Measurements from ENCODE around the gene TTC7B.

The TTC7B gene

DNA sequence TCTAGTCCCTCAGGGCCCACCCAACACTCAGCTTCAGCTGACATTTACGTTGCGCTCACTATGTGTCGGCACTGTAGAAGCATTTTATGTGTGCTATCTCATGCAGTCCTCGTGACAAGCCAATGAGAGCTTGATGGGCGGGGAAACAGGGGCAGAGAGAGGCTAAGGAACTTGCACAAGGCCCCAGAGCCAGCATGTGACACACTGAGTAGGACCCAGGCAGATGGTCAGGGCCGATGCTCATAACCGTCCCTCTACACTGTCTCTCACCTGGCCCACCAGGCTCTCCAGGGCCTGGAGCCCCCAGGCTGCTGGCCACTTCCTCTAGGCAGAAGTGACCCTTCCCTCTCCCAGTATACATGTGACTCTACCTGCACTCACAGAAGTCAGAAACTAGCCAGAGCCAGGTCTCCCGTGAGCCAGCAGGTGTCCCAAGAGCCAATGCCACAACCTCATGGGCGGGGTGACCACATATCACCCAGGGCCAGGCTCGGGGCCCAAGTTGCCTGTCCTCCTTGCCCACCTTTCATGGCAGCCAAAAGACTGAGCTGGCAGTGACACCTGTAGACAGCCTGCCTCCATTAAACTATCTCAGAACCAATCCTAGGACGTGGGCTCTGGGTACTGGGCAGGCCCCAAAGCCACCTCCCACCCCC is 38.3 kb downstream of the TTC7B start:
- no peak for ATAC-seq
- H3K27me3 Mint-ChIP-seq = no peaks in the 10 kb centered on the region
- no peak overlapping the region for H3K4me3 Mint-ChIP-seq
- H3K36me3 Mint-ChIP-seq = no peaks in the 10 kb centered on the region
- H3K9me3 Mint-ChIP-seq = no peaks in the 10 kb centered on the region
- H3K4me1 Mint-ChIP-seq = no peaks in the 10 kb centered on the region
- no peak overlapping the region for H3K27ac Mint-ChIP-seq

DNA sequence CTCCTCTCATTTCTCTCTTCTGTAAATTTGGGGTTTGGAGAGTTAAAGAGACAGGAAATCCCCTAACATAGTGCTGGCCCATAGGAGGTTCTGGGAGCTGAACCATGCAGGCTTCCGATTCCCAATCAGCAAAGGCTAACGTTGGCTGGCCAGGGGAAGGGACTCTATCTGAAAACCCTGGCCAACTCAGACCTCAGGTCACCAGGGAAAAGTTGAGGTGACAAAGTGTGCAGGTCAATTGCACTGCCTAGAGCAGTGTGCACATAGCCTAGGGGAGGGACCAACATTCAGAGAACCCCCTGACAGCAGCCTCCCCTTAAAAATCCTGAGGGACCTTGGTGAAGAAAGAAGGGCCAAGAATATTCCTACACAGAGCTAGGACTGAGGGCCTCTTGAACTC is 38.9 kb downstream of the TTC7B start:
- no peaks in the 10 kb centered on the region for H3K9me3 Mint-ChIP-seq
- ATAC-seq = no peak
- H3K36me3 Mint-ChIP-seq = no peaks in the 10 kb centered on the region
- H3K27me3 Mint-ChIP-seq = no peaks in the 10 kb centered on the region
- no peaks in the 10 kb centered on the region for H3K4me1 Mint-ChIP-seq
- H3K4me3 Mint-ChIP-seq = no peak overlapping the region
- no peak overlapping the region for H3K27ac Mint-ChIP-seq

DNA sequence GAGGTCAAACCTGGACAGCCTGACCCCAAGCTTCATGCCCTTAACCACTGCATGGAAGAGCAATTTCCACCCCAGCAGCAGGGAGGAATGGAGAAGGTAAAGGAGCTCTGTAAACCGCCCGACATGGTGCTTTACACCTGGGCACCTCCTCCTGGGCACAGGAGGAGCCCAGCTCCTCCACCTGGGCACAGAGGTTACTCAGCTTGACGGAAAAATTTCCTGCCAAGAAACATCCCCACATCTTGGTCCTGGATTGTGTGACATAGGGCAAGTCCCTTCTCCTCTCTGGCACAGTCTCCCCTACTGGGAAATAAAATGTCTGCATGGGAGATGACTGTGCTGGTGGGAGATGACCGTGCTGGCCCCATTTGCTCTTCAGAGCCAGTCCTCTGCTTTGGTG is 40.8 kb downstream of the TTC7B start:
- no peaks in the 10 kb centered on the region for H3K27me3 Mint-ChIP-seq
- H3K4me1 Mint-ChIP-seq = no peaks in the 10 kb centered on the region
- H3K4me3 Mint-ChIP-seq = no peak overlapping the region
- H3K9me3 Mint-ChIP-seq = no peaks in the 10 kb centered on the region
- no peak for ATAC-seq
- H3K27ac Mint-ChIP-seq = no peak overlapping the region
- no peaks in the 10 kb centered on the region for H3K36me3 Mint-ChIP-seq

DNA sequence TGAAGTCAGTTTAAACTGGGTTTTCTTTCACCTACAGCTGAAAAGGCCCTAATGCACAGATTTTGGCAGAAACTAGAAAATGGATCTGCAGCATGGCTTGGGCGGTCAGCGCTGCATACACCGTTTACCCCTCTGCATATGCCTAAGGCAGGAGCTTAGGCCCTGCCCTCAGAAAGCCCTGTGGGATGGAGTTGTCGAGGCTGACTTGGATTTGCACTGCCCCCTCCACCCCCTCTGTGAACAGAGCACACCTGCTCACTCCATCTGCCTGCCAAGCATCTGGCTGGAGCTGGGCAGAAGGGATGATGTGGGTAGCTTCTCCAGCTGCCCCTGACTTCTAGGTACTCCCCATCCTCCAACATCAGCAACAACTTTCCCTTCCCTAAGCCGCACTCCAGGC is 41.9 kb downstream of the TTC7B start:
- H3K36me3 Mint-ChIP-seq = peaks cover under 1% of the 10 kb centered on the region
- no peak for ATAC-seq
- H3K4me1 Mint-ChIP-seq = no peaks in the 10 kb centered on the region
- no peak overlapping the region for H3K27ac Mint-ChIP-seq
- no peaks in the 10 kb centered on the region for H3K9me3 Mint-ChIP-seq
- no peak overlapping the region for H3K4me3 Mint-ChIP-seq
- no peaks in the 10 kb centered on the region for H3K27me3 Mint-ChIP-seq

DNA sequence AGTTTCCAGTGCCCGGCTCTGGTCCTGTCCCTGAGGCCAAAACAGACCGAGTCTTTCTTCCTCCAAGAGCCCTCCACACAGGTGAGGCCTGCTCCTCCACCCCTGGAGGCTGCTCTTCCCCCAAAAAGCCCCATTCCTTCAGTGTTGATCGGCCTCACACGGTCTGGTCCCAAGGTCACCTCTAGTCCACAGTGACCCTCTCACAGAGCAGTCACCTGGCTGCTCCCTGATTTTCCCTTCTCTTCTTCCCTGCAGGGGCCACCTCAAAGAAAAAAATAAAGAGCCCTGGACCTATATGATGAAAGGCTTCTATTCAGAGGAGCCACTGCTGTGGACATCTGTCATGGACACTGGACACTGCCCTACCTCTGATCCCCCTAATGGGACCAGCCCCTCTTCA is 42.5 kb downstream of the TTC7B start:
- Mint-ChIP-seq H3K9me3 (peaks cover 3% of the 10 kb centered on the region), H3K27ac (no peak overlapping the region), H3K4me3 (no peak overlapping the region), H3K4me1 (no peaks in the 10 kb centered on the region), H3K27me3 (no peaks in the 10 kb centered on the region), H3K36me3 (peaks cover 7% of the 10 kb centered on the region)
- ATAC-seq = no peak

DNA sequence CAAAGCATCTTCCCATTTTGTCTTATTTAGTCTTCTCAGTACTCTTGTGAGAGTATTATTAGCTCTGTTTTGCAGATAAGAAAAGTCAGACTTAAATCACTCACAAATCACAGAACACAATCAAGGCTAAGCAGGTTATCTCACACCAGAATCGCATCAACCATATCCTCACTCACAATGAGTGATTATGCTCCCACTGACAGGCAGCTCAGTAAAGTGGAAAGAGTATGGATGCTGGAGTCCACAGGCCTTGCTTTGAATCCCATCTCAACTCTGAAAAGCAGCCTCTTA is 43.1 kb downstream of the TTC7B start:
- H3K4me1 Mint-ChIP-seq = no peaks in the 10 kb centered on the region
- H3K27me3 Mint-ChIP-seq = no peaks in the 10 kb centered on the region
- no peak for ATAC-seq
- H3K9me3 Mint-ChIP-seq = peaks cover 4% of the 10 kb centered on the region
- H3K27ac Mint-ChIP-seq = no peak overlapping the region
- H3K4me3 Mint-ChIP-seq = no peak overlapping the region
- H3K36me3 Mint-ChIP-seq = peaks cover 10% of the 10 kb centered on the region

DNA sequence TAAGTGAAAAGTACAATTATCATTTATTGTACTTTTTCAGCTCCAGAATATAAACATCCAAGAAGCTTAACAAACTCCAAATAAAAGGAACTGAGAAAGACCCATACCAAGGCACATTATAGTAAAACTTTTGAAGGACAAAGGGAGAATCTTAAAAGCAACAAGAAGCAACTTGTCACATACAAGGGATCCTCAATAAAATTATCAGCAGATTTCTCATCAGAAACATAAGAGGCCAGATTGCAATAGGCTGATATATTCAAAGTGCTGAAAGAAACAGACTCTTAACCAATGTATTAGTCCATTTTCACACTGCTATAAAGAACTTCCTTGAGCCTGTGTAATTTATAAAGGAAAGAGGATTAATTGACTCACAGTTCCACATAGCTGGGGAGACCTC is 48.3 kb downstream of the TTC7B start:
- H3K4me1 Mint-ChIP-seq = no peaks in the 10 kb centered on the region
- H3K9me3 Mint-ChIP-seq = peaks cover 16% of the 10 kb centered on the region
- H3K4me3 Mint-ChIP-seq = no peak overlapping the region
- H3K27me3 Mint-ChIP-seq = no peaks in the 10 kb centered on the region
- no peak overlapping the region for H3K27ac Mint-ChIP-seq
- H3K36me3 Mint-ChIP-seq = peaks cover 29% of the 10 kb centered on the region
- no peak for ATAC-seq

DNA sequence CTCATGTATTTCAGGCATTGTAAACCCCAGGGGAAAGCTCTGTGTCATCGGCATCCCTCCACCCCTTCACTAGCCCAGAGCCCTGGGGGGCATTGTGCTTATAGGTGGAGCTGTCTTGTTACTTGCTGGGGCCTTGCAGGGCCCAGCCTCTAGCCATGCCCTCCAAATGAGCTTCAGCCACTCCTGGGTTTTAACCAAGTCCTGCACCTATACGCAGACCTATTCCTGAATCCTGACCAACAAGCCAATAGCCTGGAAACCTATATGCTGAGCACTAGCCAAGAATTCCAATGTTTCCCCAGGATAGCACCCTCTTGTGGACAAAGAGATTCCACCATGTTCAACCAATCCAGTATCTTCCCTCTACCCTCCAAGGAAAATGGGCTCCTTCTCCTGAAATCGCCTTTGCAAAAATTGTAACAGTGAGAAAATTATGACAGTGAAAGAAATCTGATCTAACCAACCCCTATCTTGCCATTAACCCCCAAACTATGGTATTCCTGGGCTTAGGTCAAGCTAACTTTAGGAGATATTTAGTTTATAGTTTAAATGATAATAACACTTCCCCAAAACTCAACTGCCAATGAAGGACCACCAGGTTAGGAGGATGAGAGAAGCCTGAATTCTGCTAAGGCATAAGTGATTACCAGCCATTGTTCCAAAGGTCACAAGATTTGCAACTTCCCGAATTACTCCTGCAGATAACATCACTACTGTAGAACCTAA is 55.5 kb downstream of the TTC7B start:
- Mint-ChIP-seq H3K9me3 (peaks cover 5% of the 10 kb centered on the region), H3K27ac (peak overlapping the region; percentile 84), H3K4me3 (no peak overlapping the region), H3K4me1 (peaks cover 17% of the 10 kb centered on the region), H3K36me3 (no peaks in the 10 kb centered on the region), H3K27me3 (no peaks in the 10 kb centered on the region)
- no peak for ATAC-seq

DNA sequence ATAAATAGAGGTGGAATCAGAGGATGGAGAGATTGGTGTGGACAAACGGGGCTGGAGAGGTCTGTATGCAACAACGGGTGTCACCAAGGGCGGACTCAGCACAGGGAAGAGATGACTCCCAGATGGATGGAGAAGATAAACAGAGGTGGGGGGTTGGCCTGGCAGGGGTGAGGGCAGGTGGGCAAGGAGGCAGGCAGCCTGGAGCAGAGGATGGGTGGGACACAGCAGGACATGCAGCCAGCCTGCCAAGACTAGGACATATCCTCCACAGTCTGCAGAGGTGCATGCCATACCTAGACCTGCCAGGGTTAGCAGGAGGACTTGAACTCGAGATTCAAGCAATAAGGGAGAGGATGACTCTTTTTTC is 56.2 kb downstream of the TTC7B start:
- Mint-ChIP-seq H3K4me3 (no peak overlapping the region), H3K27me3 (no peaks in the 10 kb centered on the region), H3K36me3 (no peaks in the 10 kb centered on the region), H3K27ac (peak overlapping the region; percentile 84), H3K4me1 (peaks cover 17% of the 10 kb centered on the region), H3K9me3 (peaks cover 5% of the 10 kb centered on the region)
- ATAC-seq = no peak

DNA sequence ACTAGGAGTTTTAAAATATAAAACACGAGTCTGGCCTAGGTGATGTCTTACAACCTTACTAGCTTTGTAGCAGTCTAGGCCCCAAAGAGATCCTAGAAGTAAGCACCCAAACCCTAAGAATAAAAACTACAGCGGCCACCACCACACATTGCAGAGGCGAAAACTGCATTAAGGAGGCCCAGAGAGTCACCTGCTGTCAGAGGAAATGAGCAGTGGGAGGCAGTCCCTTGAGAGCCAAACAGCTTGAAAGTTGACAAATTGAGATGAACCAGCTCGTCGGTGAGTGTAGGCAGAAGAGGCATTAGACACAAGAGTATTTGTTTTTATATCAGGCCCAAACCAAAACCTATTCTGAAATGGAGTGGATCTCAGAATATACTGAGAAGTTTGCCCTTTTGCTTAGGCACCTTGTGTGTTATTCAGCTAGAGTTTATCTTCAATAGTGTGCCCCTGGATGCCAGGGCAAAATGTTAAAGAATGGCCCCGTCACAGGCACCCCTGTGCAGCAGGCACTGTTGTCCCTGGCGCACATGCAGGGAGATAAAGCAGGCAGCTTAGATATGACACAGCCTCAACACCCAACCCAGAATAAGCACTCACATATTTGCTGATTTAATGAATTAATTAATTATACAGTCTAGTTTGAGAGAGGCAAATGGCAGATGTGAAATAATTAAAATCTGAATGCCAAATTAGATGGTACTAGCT is 56.7 kb downstream of the TTC7B start:
- H3K9me3 Mint-ChIP-seq = peaks cover 5% of the 10 kb centered on the region
- H3K4me1 Mint-ChIP-seq = peaks cover 17% of the 10 kb centered on the region
- no peaks in the 10 kb centered on the region for H3K27me3 Mint-ChIP-seq
- H3K4me3 Mint-ChIP-seq = peak overlapping the region; percentile 80
- H3K36me3 Mint-ChIP-seq = no peaks in the 10 kb centered on the region
- H3K27ac Mint-ChIP-seq = peak overlapping the region; percentile 84
- peak; percentile 70 for ATAC-seq

DNA sequence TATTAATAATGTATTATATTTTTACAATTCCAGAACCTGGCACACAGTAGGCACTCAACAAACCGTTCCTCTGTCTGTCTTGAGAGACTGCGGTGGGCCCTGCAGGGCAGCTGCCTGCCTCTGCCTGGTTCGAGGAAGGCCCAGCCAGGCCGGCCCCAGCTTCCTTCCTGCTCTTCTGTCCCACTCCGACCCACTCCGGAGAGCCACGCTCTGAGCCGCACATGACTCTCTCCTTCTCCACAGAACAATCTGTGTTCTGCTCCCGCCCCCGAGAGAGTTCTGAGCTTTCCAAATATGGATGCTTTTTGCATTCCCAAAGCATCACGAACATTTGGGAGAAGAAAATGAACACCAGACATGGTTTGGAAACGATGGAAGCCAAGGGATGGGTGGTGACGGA is 57.3 kb downstream of the TTC7B start:
- Mint-ChIP-seq H3K27me3 (no peaks in the 10 kb centered on the region), H3K36me3 (no peaks in the 10 kb centered on the region), H3K4me1 (peaks cover 17% of the 10 kb centered on the region), H3K4me3 (peak overlapping the region; percentile 80), H3K9me3 (peaks cover 5% of the 10 kb centered on the region), H3K27ac (peak overlapping the region; percentile 84)
- ATAC-seq = peak; percentile 53

DNA sequence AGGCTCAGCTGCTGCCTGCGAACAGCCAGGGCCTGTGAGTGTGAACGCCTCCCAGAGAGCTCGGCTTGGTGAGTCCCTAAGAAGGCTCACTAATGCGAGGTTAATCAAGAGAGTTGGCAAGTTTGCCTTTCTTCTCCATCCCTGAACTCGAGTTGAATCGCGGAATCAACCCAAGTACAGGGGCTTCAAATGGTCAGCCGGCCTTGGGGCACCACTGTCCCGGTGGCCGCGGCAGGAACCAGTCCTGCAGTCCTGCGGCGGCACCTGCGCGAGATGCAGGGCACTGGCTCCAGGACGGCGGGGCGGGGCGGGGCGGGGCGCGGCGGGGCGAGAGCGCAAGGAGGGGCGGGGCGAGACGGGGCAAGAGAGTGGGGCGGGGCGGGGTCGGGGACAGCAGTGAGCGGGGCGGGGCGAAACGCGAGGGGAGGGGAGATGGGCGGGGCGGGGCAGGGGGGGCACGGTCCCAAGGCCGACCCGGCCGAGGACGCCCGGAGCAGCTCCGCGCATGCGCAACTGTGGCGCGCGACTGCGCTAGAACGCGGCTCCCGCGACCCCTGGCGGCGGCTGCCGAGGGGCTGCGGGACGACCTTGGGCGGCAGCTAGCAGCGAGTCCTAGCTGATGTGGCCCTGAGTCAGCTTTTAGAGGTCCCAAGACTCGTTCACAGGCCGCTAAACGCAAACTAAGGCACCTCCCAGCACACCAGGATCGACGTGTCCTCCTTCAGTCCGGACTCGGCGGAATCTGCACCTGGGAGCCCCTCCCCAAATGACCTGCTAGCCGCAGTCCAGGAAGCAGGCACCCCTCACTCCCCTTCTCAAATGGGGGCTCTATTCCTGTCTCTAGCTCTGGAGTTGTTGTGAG is 58.0 kb downstream of the TTC7B start:
- peaks cover 17% of the 10 kb centered on the region for H3K4me1 Mint-ChIP-seq
- no peaks in the 10 kb centered on the region for H3K27me3 Mint-ChIP-seq
- H3K4me3 Mint-ChIP-seq = peak overlapping the region; percentile 80
- no peaks in the 10 kb centered on the region for H3K36me3 Mint-ChIP-seq
- peak; percentile 94 for ATAC-seq
- peaks cover 5% of the 10 kb centered on the region for H3K9me3 Mint-ChIP-seq
- H3K27ac Mint-ChIP-seq = peak overlapping the region; percentile 84

DNA sequence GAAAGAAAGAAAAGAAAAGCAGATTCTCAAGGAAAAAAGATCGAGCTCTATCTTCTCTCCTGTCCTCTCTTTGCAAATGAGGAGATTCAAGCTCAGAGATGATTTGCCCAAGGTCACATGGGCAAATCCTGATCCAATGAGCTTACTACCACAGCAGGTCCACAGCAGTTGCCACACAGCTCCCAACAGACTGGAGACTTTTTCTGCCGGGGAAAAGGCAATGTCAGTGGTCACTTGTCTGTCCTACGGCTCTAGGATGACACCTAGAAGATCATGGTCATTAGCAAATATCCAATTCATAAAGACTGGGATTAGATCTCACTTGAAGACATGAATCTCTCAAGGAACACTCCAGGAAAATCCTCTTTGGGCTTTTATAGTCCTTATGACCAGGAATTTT is 58.8 kb downstream of the TTC7B start:
- H3K36me3 Mint-ChIP-seq = no peaks in the 10 kb centered on the region
- no peak for ATAC-seq
- H3K27me3 Mint-ChIP-seq = no peaks in the 10 kb centered on the region
- H3K27ac Mint-ChIP-seq = no peak overlapping the region
- peaks cover under 1% of the 10 kb centered on the region for H3K9me3 Mint-ChIP-seq
- peaks cover 17% of the 10 kb centered on the region for H3K4me1 Mint-ChIP-seq
- H3K4me3 Mint-ChIP-seq = peak overlapping the region; percentile 30

DNA sequence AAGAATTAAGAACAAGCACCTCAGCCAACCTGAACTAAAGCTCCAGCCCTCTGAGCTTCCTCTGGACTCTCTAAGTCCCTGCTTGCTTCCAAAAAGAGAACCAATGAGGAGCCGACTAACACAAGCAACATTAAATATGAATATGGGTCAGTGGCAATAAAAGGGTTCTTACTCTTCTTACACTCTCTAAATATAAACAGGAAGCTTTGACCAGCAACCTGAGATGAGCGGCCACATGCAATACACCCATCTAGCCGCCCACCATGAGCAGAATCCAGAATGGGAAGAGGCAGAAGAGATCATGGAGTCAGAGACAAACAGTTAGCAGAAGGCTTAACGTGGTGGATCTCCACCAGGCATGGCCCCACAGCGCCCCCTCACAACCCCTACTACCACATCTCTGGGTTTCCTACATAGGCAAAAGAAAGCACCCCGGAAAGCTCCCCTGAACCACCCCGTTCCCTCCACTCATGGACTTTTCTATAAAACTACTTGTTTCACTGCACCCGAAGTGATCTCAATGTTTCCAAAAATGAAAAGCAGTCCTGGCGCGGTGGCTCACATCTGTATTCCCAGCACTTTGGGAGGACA is 59.4 kb downstream of the TTC7B start:
- peak overlapping the region; percentile 30 for H3K4me3 Mint-ChIP-seq
- ATAC-seq = no peak
- H3K9me3 Mint-ChIP-seq = no peaks in the 10 kb centered on the region
- peaks cover 17% of the 10 kb centered on the region for H3K4me1 Mint-ChIP-seq
- H3K27me3 Mint-ChIP-seq = no peaks in the 10 kb centered on the region
- no peak overlapping the region for H3K27ac Mint-ChIP-seq
- no peaks in the 10 kb centered on the region for H3K36me3 Mint-ChIP-seq

Data from stimulated activated memory B cell treated with anti-CD40 and anti-IgM and Interleukin-4, amounts not matched to agents 10 μg/mL and 1 μg/mL and 100 μg/mL, for 72 hours (primary cell).